ENCODE data around the gene RAP1GDS1. TPM values are rescaled to one million over a fixed set of nuclear protein-coding genes. Genes with fewer than 3 reads are reported as not detected.

RAP1GDS1 gene
- total and polyA plus RNA-seq, 2 of the 4 experiments (the other 2 are of a cell fraction) = 29.0 to 85.1 TPM

- peak; percentile 96 for DNase-seq
- peak overlapping the region; percentile 45; the same call in 1 of the 2 replicates for H4K91ac ChIP-seq (ENCODE audit: insufficient read depth, low read depth, low read length)
- peak overlapping the region; percentile 26; the same call in 1 of the 2 replicates for H4K5ac ChIP-seq (ENCODE audit: low read depth, low read length)
- peaks cover 6% of the 10 kb centered on the region for H3K4me1 ChIP-seq (ENCODE audit: control insufficient read depth, insufficient read depth, low read length)
- peak overlapping the region; percentile 78 for H2BK20ac ChIP-seq (ENCODE audit: low read depth, low read length)
- peak; percentile 91 for ATAC-seq (ENCODE audit: low read depth)
- H4K20me1 ChIP-seq (ENCODE audit: insufficient read depth, low read length) = no peaks in the 10 kb centered on the region; the same call in 1 of the 2 replicates
- H3K36me3 ChIP-seq (ENCODE audit: control insufficient read depth, insufficient read depth, low read length) = peaks cover 4% of the 10 kb centered on the region
- H2AK9ac ChIP-seq (replicated peaks; ENCODE audit: low read depth, low read length, poor library complexity) = no peak overlapping the region
- no peak overlapping the region for H3K4me3 ChIP-seq (ENCODE audit: insufficient read depth, low read depth, low read length)
- intact Hi-C loops (cut with micrococcal nuclease) = loop anchor here (10.0 kb wide), 2 partner anchors 166 to 286 kb away; partner anchors contain the start of genes RAP1GDS1 and STPG2
- H2AFZ ChIP-seq (replicated peaks; ENCODE audit: low read length, poor library complexity) = no peak overlapping the region
- dilution Hi-C loops (cut with HindIII; ENCODE audit: low sequenced_read_pairs, unreplicated experiment) = no loop called here
- no peak overlapping the region; the same call in 1 of the 2 replicates for H3K23ac ChIP-seq (ENCODE audit: low read depth, low read length)
- peak overlapping the region; percentile 80 for H2BK120ac ChIP-seq (ENCODE audit: low read depth, low read length)
- H3K9me1 ChIP-seq (ENCODE audit: insufficient read depth, low read length) = no peaks in the 10 kb centered on the region; the same call in 1 of the 2 replicates
- peak; percentile 42 for TF ChIP-seq NFE2L2 (IDR thresholded peaks at IDR 0.05; ENCODE audit: low read depth, low read length)
- TF ChIP-seq CEBPB (IDR thresholded peaks at IDR 0.05; ENCODE audit: low read depth, low read length) = peak; percentile 52; the same call in 1 of the 2 replicates
- TF ChIP-seq USF2 (IDR thresholded peaks at IDR 0.05; ENCODE audit: low read depth, low read length) = no peak
- TF ChIP-seq MAZ (IDR thresholded peaks at IDR 0.05; ENCODE audit: borderline replicate concordance, low read depth, low read length) = no peak
- TF ChIP-seq FOS (IDR thresholded peaks at IDR 0.05; ENCODE audit: low read depth, low read length) = peak; percentile 65
- TF ChIP-seq MXI1 (IDR thresholded peaks at IDR 0.05; ENCODE audit: borderline replicate concordance, low read depth, low read length) = no peak
- peak; percentile 10; the same call in 1 of the 2 replicates for TF ChIP-seq BHLHE40 (IDR thresholded peaks at IDR 0.05; ENCODE audit: low read depth, low read length)
- no peak for TF ChIP-seq RAD21 (IDR thresholded peaks at IDR 0.05; ENCODE audit: low read length)
- TF ChIP-seq CTCF (conservative IDR thresholded peaks at IDR 0.05; ENCODE audit: low read depth, low read length) = no peak
- no peak for TF ChIP-seq ELK1 (IDR thresholded peaks at IDR 0.05; ENCODE audit: borderline replicate concordance, low read depth, low read length)
- peak; percentile 53 for TF ChIP-seq MAFK (IDR thresholded peaks at IDR 0.05; ENCODE audit: low read depth, low read length)
- peak; percentile 19 for TF ChIP-seq RCOR1 (IDR thresholded peaks at IDR 0.05; ENCODE audit: insufficient replicate concordance, low read length)
- H3K4ac ChIP-seq (ENCODE audit: low read depth, low read length) = peak overlapping the region; percentile 54; the same call in 1 of the 2 replicates
- no peaks in the 10 kb centered on the region for H3K27me3 ChIP-seq (ENCODE audit: control insufficient read depth, insufficient read depth, low read length)
- CTCF ChIA-PET = interaction anchor here (1.5 kb wide), 1 partner anchor 37 kb away, joined by 4 read pairs; no protein-coding TSS in a partner anchor
- no peak overlapping the region for H2AK5ac ChIP-seq (ENCODE audit: low read depth, low read length)
- H3K79me1 ChIP-seq (ENCODE audit: low read depth in 1 of 2, low read length in 2 of 2) = peaks cover 6 to 11% of the 10 kb centered on the region in 2 experiments
- H3K9me3 ChIP-seq (ENCODE audit: control insufficient read depth, insufficient read depth, low read length) = no peaks in the 10 kb centered on the region
- peak overlapping the region; percentile 33 for H3K27ac ChIP-seq (ENCODE audit: insufficient read depth, low read length)
- no peak overlapping the region for H3K14ac ChIP-seq (replicated peaks; ENCODE audit: low read depth, low read length)
- H2BK5ac ChIP-seq (ENCODE audit: low read depth, low read length, poor library complexity, severe bottlenecking) = peak overlapping the region; percentile 100
- BruUV-seq (replicated peaks) = no TSS peak
- WGBS, 2 experiments (ENCODE audit: extremely low coverage in 2 of 2, insufficient read length in 1 of 2) = no CpG with 5 or more reads among the region's 4 CpGs
- no peak overlapping the region for H2BK15ac ChIP-seq (ENCODE audit: low read depth, low read length)
- peak overlapping the region; percentile 62; the same call in 1 of the 2 replicates for H3K18ac ChIP-seq (ENCODE audit: low read depth, low read length)
- H3K56ac ChIP-seq (ENCODE audit: extremely low read depth, insufficient read depth, low read length) = peak overlapping the region; percentile 79; the same call in 1 of the 2 replicates
- peak overlapping the region; percentile 82 to 89 for H4K8ac ChIP-seq (ENCODE audit: low read depth in 2 of 2, low read length in 2 of 2)
- in situ Hi-C loops (cut with MboI; ENCODE audit: low sequenced_read_pairs) = no loop called here
- POLR2A ChIA-PET (ENCODE audit: unreplicated experiment) = no interaction called here
- peak overlapping the region; percentile 83 for H3K4me2 ChIP-seq (ENCODE audit: low read depth, low read length)
- no peak overlapping the region for H3K9ac ChIP-seq (ENCODE audit: low read depth, low read length)
Measured at GRCh38 chr4:98430708-98431403, 169.7 kb downstream of the RAP1GDS1 start.

Measured in IMR-90 (cell line).